HG03045 (cell line): ENCODE data around the gene KCNH2.

Source experiments
- ATAC-seq: cut with Tn5 transposase; IDR thresholded peaks from one replicate; pipeline ENCODE4 v1.9.1; 2021; ENCODE audit warnings: mild to moderate bottlenecking, moderate library complexity; ENCODE audit not compliant: unreplicated experiment

The KCNH2 gene

DNA sequence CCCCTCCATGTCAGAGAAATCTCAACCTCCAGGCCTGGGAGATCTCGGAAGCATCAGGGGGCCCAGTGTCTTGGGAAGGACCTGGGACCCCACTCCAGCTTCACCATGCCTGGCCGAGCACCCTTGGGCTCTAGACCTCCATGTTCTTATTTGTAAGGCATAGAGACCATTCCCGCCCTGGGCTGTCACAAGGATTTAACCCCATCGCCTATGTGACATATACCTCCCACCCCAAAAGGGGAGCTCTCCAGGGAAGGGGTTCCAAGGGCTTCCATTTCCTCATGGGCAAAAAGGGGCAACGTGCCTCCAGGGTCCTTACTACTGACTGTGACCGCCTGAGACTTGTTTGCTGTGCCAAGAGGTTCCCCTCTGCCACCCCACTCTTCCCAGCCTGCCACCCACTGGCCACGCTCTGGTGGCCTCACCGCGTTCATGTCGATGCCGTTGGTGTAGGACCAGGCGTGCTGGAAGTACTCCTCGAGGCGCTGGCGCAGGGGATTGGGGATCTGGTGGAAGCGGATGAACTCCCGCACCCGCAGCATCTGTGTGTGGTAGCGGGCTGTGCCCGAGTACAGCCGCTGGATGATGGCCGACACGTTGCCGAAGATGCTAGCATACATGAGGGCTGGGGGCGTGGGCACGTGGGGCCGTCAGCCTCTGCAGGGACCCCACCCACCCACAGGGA, 27.5 kb downstream of the KCNH2 start:
- ATAC-seq: no peak

DNA sequence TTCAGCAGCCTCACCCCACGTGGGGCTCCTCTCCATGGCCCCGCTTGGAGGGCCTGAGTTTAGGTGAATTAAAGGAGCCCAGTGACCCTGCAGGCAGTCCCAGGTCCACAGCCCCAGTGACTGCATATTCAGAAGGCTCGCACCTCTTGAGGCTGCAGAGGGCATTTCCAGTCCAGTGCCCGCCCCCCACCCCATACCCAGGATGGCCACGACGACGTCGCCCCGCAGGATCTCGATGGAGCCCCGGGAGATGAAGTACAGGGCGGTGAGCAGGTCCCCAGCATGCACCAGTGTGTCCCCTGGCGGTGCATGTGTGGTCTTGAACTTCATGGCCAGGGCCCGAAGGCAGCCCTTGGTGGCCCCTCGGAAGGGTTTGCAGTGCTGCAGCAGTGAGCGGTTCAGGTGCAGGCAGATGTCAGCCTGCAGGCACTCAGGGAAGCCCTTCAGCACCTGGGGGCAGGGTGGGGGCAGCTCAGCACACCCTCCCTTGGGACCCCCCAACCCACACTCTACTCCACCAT, 28.1 kb downstream of the KCNH2 start:
- ATAC-seq: no peak

DNA sequence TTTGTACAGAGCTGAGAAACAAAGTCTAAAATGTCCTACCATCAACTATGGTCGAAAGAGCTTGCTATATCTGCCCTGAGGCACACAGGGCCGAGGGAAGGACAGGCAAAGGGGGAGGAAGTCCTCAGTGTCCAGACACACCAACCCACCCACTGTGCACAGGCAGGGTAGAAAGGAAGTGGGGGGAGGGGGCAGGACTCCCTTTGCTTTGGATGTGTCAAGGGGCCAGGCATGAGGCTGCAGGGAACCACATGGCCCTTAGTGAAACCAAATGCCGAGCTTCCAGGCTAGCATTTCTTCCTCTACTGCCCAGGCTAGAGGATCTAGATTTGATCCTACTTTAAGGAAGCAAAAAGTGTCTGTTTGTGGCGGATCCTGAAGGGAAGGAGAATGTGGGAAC, 28.6 kb downstream of the KCNH2 start:
- no peak for ATAC-seq

DNA sequence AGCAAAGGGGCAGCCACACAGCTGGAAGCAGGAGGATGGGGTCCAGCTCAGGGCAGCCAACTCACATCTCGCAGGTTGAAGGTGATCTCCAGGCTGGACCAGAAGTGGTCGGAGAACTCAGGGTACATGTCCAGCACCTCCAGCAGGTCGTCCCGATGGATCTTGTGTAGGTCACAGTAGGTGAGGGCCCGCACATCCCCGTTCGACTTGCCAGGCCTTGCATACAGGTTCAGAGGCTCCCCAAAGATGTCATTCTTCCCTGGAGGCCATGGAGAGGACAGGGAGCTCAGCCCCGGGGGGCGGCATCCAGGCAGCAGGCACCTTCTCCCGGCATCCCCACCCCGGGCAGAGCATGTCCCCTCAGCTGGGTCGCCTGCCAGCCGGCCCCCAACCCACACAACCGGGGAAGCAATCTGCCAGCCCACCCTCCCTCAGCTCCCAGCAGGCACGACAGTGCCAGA, 29.3 kb downstream of the KCNH2 start:
- no peak for ATAC-seq

DNA sequence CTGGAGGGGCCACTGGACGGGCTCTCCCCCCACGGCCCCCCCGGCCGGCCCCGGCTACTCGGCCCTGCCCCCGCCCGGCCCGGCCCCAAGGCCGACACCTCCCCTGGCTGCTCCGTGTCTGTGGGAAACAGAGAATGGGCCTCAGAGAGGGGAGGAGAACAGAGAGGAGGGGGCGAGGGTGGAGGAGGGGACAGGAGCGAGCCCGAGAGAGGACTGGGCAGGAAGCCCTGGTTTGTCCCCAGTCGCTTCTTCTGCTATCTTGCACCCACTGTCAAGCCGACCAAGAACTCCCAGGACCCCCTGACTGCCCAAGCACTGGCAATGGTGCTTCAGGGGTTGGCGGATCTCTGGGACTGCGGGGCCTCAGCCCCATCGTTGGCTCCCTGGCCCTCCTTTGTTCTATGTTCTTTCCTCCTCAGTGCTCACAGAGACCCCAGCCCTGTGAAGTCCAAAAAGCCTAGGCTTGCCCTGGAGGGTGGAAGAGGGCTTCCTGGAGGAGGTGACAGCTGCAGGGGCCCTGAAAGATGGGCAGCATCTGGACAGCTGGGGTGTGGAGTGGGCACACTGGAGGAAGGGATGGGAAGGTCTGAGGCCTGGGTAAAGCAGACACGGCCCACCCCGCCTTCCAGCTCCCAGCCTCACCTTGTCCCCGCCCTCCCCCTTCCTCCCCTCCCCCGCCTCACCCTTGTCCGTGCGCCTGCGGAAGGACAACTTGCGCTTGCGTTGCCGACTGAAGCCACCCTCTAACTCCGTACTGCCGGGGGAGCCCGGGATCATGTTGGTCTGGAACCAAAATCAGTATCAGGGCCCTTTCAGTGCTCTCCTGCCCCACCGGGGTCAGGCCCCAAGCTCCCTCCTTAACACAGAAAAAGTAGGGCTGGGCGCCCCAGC, 30.1 kb downstream of the KCNH2 start:
- no peak for ATAC-seq

GRCh38 chr7:150947241-150947745, 30.8 kb downstream of the KCNH2 start:
- no peak for ATAC-seq

DNA sequence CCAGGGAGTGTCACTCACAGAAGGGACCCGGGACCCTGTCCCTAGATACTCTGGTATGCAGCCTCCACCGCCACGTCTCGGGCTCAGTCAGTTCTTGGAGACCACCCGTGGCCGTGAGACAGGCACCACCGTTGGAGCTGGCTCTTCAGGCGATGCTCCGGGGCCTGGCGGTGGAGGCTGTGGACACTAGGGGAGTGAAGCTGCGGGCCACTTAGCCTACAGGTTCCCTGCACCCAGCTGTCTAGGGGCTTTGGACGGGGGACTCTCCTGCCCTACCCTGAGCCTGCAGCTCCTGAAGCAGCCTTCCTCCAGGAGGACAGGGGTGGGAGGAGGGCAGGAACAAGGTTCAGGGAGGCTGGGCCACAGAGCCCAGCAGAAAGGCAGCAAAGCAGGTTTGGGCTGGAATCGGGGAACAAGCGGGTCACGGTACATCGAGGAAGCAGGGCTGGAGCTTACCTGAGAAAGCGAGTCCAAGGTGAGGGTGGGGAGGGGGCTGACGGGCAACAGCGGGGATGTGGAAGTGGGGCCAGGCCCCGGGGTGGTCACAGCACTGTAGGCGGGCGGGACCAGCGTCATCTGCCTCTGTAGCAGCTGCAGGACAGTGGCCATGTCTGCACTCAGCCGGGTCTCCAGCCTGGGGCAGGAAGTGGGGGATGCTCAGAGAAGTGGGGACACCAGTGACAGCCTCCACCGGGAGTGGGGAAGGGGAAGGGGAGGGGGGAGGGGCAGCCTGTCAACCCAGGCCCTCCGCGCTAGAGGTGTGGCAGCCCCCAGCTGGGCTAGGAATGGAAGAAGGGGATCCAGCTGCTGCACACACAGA, 31.5 kb downstream of the KCNH2 start:
- ATAC-seq: no peak

- no peak for ATAC-seq
These were observed 32.2 kb downstream of the KCNH2 start for GRCh38 chr7:150945853-150946420.

GRCh38 chr7:150945171-150945852, 32.8 kb downstream of the KCNH2 start:
- ATAC-seq: no peak

DNA sequence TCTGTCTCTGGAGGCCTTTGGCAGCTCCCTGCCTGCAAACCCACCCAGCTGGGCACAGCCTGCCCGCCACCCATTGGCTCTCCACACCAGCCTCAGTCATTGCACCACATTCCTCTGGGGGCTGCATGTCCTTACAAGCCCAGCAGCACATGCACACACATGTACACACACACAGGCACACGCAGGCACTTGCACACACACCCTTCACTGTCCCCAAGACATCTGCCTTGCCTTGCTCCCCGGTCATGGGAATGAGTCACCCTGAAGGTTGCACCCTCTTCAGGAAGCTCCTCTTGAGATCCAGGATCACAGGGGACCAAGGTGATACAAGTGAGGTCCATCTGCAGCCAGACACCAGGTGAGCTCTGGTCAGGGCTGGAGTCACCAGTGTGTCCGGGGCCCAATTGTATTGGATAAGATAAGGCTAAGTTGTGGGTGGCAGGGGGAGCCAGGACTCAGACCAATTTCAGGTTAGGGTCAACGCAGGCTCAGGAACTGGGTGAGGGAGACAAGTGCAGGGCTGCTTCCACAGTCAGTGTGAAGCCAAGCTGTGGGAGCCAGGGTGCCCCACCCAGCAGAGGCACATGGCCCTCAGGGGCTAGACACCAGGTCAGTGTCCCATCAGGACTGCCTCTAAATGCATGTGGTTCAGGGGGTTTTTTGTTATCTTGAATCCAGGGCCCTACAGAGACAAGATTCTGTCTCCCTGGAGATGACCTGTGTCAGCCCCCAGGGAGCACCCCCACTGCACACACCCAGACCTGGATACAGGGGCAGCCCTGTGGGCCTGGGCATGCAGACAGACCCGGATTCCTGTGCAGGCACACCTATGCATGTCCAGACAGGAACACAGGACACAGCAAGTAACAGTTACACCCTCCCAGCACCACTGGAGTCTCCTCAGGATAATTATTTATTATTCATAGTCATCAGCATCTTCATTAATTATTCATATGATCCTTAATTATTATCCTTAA, 33.8 kb downstream of the KCNH2 start:
- ATAC-seq: no peak

DNA sequence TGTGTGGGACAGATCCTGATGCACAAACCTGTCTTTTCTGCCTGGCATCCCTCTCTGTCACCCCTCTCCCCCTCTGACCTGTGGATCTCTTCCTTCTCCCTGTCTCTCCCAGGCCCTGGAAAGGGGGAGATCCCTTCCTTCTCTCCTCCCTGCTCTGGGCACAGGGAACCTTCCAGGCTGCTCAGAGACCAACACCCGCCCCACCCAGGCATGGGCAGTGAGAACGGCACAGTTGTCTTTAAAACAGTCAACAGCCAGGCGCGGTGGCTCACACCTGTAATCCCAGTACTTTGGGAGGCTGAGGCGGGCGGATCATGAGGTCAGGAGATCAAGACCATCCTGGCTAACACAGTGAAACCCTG, 34.7 kb downstream of the KCNH2 start:
- no peak for ATAC-seq

DNA sequence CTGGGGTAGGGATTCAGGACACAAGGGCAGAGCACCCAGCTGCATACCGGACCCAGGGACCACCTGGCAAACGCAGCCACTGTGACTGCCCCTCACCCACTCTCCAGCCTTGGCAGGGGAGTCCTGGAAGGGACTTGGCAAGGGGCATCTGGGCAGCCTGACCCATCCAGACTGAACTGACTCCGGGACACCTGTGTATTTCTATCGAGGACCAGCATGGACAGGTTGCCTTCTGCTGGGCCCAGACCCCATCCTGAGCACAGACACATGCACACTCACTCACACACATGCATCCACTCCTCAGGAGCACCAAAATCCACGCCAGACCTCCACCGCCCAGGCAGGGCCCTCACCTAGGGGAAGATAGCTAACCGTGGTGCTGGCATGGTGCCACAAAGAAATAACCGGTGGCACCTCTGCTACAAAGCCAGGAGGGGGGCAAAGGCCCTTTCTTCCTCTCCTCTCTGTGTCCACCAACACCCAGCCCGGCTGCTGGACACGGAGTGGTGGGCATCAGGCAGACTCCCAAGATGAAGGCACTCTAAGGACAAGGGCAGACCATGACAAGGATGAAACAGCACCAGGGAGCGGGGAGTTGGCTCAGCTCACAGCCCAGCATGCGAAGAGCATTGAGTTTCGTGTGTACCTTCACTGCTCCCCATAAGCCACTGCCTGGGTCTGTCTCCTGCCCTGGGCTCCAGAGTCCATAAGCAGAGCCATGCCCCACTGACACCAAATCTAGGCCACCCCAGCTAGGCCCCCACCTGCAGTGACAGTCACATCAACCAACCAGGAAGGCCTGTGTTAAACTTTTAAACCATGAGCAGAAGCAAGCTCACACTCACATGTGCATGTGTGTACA, 35.3 kb downstream of the KCNH2 start:
- no peak for ATAC-seq

- ATAC-seq: no peak
These were observed 36.0 kb downstream of the KCNH2 start for GRCh38 chr7:150942001-150942590.

DNA sequence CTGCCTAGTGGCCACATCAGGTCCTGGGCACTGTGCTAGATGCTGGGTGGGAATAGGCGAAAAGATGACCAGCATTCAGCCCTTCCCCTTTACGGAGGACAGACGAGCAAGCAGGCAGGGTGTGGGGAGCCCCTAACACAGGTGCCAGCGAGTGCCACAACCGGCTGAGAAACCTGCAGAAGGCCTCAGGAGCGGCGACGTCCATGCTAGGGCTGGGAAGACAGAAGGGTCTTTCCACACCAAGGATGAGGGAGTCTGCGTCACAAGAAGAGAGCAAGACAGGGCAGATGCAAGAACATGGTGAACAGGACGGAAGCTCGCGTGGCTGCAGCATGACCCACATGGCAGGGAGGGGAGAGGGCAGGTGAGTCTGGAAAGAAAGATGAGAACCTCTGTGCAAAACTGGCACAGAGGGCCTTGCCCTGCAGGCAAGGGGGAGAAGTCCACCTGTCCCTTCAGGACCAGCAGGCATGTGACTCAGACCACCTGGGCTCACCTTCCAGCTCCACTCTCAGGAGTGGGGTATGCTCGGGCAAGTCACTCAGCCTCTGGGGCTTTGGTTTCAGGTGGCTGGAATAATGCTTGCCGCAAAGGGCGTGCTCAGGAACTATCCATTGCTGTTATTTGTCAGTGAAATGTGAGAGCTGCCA, 36.6 kb downstream of the KCNH2 start:
- ATAC-seq: no peak

GRCh38 chr7:150940431-150941102, 37.6 kb downstream of the KCNH2 start:
- ATAC-seq: no peak

DNA sequence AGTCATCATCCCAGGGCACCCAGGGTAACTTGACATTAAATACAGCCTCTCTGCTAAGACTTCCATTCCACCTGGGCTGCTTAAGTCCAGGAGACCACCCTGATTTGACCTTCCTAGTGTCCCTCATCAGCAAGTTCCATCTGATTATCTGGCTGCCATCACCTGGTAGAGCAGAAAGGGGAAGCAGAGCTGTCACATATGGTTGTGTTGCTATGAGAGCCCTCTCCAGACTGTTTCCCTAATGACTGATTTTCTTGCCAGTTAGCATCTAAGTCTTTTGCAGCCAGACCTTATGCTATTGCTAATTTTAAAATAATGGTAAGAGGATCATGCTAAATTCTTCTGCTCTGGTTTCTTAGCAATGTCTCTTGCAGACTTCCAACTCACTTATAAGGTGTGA, 38.7 kb downstream of the KCNH2 start:
- ATAC-seq: no peak

- ATAC-seq: no peak
These were observed 39.1 kb downstream of the KCNH2 start for GRCh38 chr7:150939052-150939451.
